ENCODE data around the gene RIPK4.
"Not testable (repeated sequence)": the region's sequence is repeated elsewhere in the genome, so short reads cannot be mapped to it uniquely, and the experiment has no call there.

RIPK4 gene

GRCh38 chr21:41720250-41720649 is 46.6 kb downstream of the RIPK4 start:
- H3K4me3 ChIP-seq (ENCODE audit: low read depth in 1 of 5, low read length in 5 of 5), result no peak overlapping the region
- H3K27me3 ChIP-seq (ENCODE audit: control insufficient read depth in 5 of 5, insufficient read depth in 4 of 5, low read length in 5 of 5), result peaks cover 6 to 27% (median 18%) of the 10 kb centered on the region in 5 donors
- no peak overlapping the region for H3K27ac ChIP-seq (ENCODE audit: low read depth, low read length)
- no peak overlapping the region for H3K9ac ChIP-seq (ENCODE audit: low read length in 5 of 5)
- no peaks in the 10 kb centered on the region for H3K36me3 ChIP-seq (ENCODE audit: control insufficient read depth in 5 of 5, insufficient read depth in 5 of 5, low read length in 5 of 5)
- H3K9me3 ChIP-seq (ENCODE audit: control insufficient read depth in 5 of 5, low read length in 5 of 5), result no peaks in the 10 kb centered on the region
- peaks cover 0 to 1% (median under 1%) of the 10 kb centered on the region in 5 donors for H3K4me1 ChIP-seq (ENCODE audit: control insufficient read depth in 5 of 5, insufficient read depth in 5 of 5, low read length in 5 of 5)

- H3K36me3 ChIP-seq (ENCODE audit: control insufficient read depth in 5 of 5, insufficient read depth in 5 of 5, low read length in 5 of 5), result no peaks in the 10 kb centered on the region
- H3K9me3 ChIP-seq (ENCODE audit: control insufficient read depth in 5 of 5, low read length in 5 of 5), result no peaks in the 10 kb centered on the region
- H3K4me3 ChIP-seq (ENCODE audit: low read depth in 1 of 5, low read length in 5 of 5), result no peak overlapping the region
- H3K27me3 ChIP-seq (ENCODE audit: control insufficient read depth in 5 of 5, insufficient read depth in 4 of 5, low read length in 5 of 5), result peaks cover 10 to 32% (median 23%) of the 10 kb centered on the region in 5 donors
- H3K4me1 ChIP-seq (ENCODE audit: control insufficient read depth in 5 of 5, insufficient read depth in 5 of 5, low read length in 5 of 5), result no peaks in the 10 kb centered on the region
- H3K9ac ChIP-seq (ENCODE audit: low read length in 5 of 5), result no peak overlapping the region
- no peak overlapping the region for H3K27ac ChIP-seq (ENCODE audit: low read depth, low read length)
These were observed 47.2 kb downstream of the RIPK4 start for GRCh38 chr21:41719691-41720090.

- H3K27ac ChIP-seq (ENCODE audit: low read depth, low read length), result no peak overlapping the region
- H3K4me3 ChIP-seq (ENCODE audit: low read depth in 1 of 5, low read length in 5 of 5), result no peak overlapping the region
- H3K9me3 ChIP-seq (ENCODE audit: control insufficient read depth in 5 of 5, low read length in 5 of 5), result no peaks in the 10 kb centered on the region
- H3K27me3 ChIP-seq (ENCODE audit: control insufficient read depth in 5 of 5, insufficient read depth in 4 of 5, low read length in 5 of 5), result peaks cover 4 to 37% (median 26%) of the 10 kb centered on the region in 5 donors
- H3K36me3 ChIP-seq (ENCODE audit: control insufficient read depth in 5 of 5, insufficient read depth in 5 of 5, low read length in 5 of 5), result no peaks in the 10 kb centered on the region
- no peak overlapping the region for H3K9ac ChIP-seq (ENCODE audit: low read length in 5 of 5)
- H3K4me1 ChIP-seq (ENCODE audit: control insufficient read depth in 5 of 5, insufficient read depth in 5 of 5, low read length in 5 of 5), result no peaks in the 10 kb centered on the region
These were observed 49.1 kb downstream of the RIPK4 start for GRCh38 chr21:41717573-41718330.

- no peak overlapping the region for H3K4me3 ChIP-seq (ENCODE audit: low read depth in 1 of 5, low read length in 5 of 5)
- H3K27ac ChIP-seq (ENCODE audit: low read depth, low read length), result no peak overlapping the region
- no peaks in the 10 kb centered on the region for H3K36me3 ChIP-seq (ENCODE audit: control insufficient read depth in 5 of 5, insufficient read depth in 5 of 5, low read length in 5 of 5)
- H3K4me1 ChIP-seq (ENCODE audit: control insufficient read depth in 5 of 5, insufficient read depth in 5 of 5, low read length in 5 of 5), result no peaks in the 10 kb centered on the region
- peaks cover 4 to 34% (median 30%) of the 10 kb centered on the region in 5 donors for H3K27me3 ChIP-seq (ENCODE audit: control insufficient read depth in 5 of 5, insufficient read depth in 4 of 5, low read length in 5 of 5)
- no peaks in the 10 kb centered on the region for H3K9me3 ChIP-seq (ENCODE audit: control insufficient read depth in 5 of 5, low read length in 5 of 5)
- H3K9ac ChIP-seq (ENCODE audit: low read length in 5 of 5), result no peak overlapping the region
These were observed 50.1 kb downstream of the RIPK4 start for GRCh38 chr21:41716751-41717150.

GRCh38 chr21:41715649-41716281 is 51.1 kb downstream of the RIPK4 start:
- Histone ChIP-seq H3K27ac (ENCODE audit: low read depth, low read length) (no peak overlapping the region), H3K36me3 (ENCODE audit: control insufficient read depth in 5 of 5, insufficient read depth in 5 of 5, low read length in 5 of 5) (no peaks in the 10 kb centered on the region), H3K4me3 (ENCODE audit: low read depth in 1 of 5, low read length in 5 of 5) (no peak overlapping the region), H3K4me1 (ENCODE audit: control insufficient read depth in 5 of 5, insufficient read depth in 5 of 5, low read length in 5 of 5) (no peaks in the 10 kb centered on the region), H3K9me3 (ENCODE audit: control insufficient read depth in 5 of 5, low read length in 5 of 5) (no peaks in the 10 kb centered on the region), H3K27me3 (ENCODE audit: control insufficient read depth in 5 of 5, insufficient read depth in 4 of 5, low read length in 5 of 5) (peaks cover 4 to 40% (median 37%) of the 10 kb centered on the region in 5 donors), H3K9ac (ENCODE audit: low read length in 5 of 5) (no peak overlapping the region)

- H3K4me1 ChIP-seq (ENCODE audit: control insufficient read depth in 5 of 5, insufficient read depth in 5 of 5, low read length in 5 of 5); H3K4me3 ChIP-seq (ENCODE audit: low read depth in 1 of 5, low read length in 5 of 5); H3K9ac ChIP-seq (ENCODE audit: low read length in 5 of 5); H3K9me3 ChIP-seq (ENCODE audit: control insufficient read depth in 5 of 5, low read length in 5 of 5); H3K27ac ChIP-seq (ENCODE audit: low read depth, low read length); H3K36me3 ChIP-seq (ENCODE audit: control insufficient read depth in 5 of 5, insufficient read depth in 5 of 5, low read length in 5 of 5): not testable (repeated sequence)
- peaks cover 6 to 46% (median 42%) of the 10 kb centered on the region in 5 donors for H3K27me3 ChIP-seq (ENCODE audit: control insufficient read depth in 5 of 5, insufficient read depth in 4 of 5, low read length in 5 of 5)
These were observed 52.5 kb downstream of the RIPK4 start for GRCh38 chr21:41714299-41714865.

GRCh38 chr21:41713495-41714281 is 53.2 kb downstream of the RIPK4 start:
- H3K27ac ChIP-seq (ENCODE audit: low read depth, low read length), result no peak overlapping the region
- H3K4me1 ChIP-seq (ENCODE audit: control insufficient read depth in 5 of 5, insufficient read depth in 5 of 5, low read length in 5 of 5), result no peaks in the 10 kb centered on the region

GRCh38 chr21:41712730-41713129 is 54.1 kb downstream of the RIPK4 start:
- no peak overlapping the region for H3K9ac ChIP-seq (ENCODE audit: low read length in 5 of 5)
- H3K9me3 ChIP-seq (ENCODE audit: control insufficient read depth in 5 of 5, low read length in 5 of 5), result peaks cover 0 to under 1% (median 0%) of the 10 kb centered on the region in 5 donors
- H3K27me3 ChIP-seq (ENCODE audit: control insufficient read depth in 5 of 5, insufficient read depth in 4 of 5, low read length in 5 of 5), result peaks cover 6 to 52% (median 46%) of the 10 kb centered on the region in 5 donors
- no peak overlapping the region for H3K27ac ChIP-seq (ENCODE audit: low read depth, low read length)
- no peak overlapping the region for H3K4me3 ChIP-seq (ENCODE audit: low read depth in 1 of 5, low read length in 5 of 5)
- H3K36me3 ChIP-seq (ENCODE audit: control insufficient read depth in 5 of 5, insufficient read depth in 5 of 5, low read length in 5 of 5), result no peaks in the 10 kb centered on the region
- H3K4me1 ChIP-seq (ENCODE audit: control insufficient read depth in 5 of 5, insufficient read depth in 5 of 5, low read length in 5 of 5), result no peaks in the 10 kb centered on the region

More at GRCh38 chr21:41713495-41714281, 53.2 kb downstream of the RIPK4 start:
- H3K27me3 ChIP-seq (ENCODE audit: control insufficient read depth in 5 of 5, insufficient read depth in 4 of 5, low read length in 5 of 5), result peaks cover 6 to 49% (median 42%) of the 10 kb centered on the region in 5 donors
- no peak overlapping the region for H3K9ac ChIP-seq (ENCODE audit: low read length in 5 of 5)
- H3K4me3 ChIP-seq (ENCODE audit: low read depth in 1 of 5, low read length in 5 of 5), result no peak overlapping the region
- no peaks in the 10 kb centered on the region for H3K36me3 ChIP-seq (ENCODE audit: control insufficient read depth in 5 of 5, insufficient read depth in 5 of 5, low read length in 5 of 5)
- H3K9me3 ChIP-seq (ENCODE audit: control insufficient read depth in 5 of 5, low read length in 5 of 5), result no peaks in the 10 kb centered on the region

- Histone ChIP-seq H3K36me3 (ENCODE audit: control insufficient read depth in 5 of 5, insufficient read depth in 5 of 5, low read length in 5 of 5) (no peaks in the 10 kb centered on the region), H3K27ac (ENCODE audit: low read depth, low read length) (no peak overlapping the region), H3K4me1 (ENCODE audit: control insufficient read depth in 5 of 5, insufficient read depth in 5 of 5, low read length in 5 of 5) (no peaks in the 10 kb centered on the region), H3K9me3 (ENCODE audit: control insufficient read depth in 5 of 5, low read length in 5 of 5) (peaks cover 0 to 4% (median 1%) of the 10 kb centered on the region in 5 donors), H3K27me3 (ENCODE audit: control insufficient read depth in 5 of 5, insufficient read depth in 4 of 5, low read length in 5 of 5) (peaks cover 6 to 52% (median 46%) of the 10 kb centered on the region in 5 donors), H3K4me3 (ENCODE audit: low read depth in 1 of 5, low read length in 5 of 5) (no peak overlapping the region), H3K9ac (ENCODE audit: low read length in 5 of 5) (no peak overlapping the region)
These were observed 54.7 kb downstream of the RIPK4 start for GRCh38 chr21:41712201-41712600.

Data from subcutaneous abdominal adipose tissue (tissue), 5 donors.